ENCODE results near the gene TBC1D9B.

DNA sequence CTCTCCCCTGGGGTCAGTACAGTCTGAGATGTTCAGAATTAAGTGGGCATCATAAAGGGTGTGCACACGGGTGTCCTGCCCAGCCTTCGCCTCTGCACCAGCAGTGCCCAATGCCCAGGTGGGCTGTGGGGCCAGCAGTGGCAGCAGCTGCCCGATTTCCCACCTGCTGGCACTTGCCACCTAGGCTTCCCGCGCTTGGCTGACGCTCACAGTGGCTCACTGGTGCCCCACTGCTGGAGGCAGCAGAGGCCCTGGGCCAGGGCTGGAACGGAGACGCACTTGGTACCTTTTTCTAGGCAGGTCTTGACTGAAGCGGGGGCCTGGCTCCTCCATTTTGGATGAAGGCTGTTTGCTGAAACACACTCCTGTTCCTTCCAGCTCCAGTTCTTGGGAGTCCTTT lies 66.1 kb downstream of the TBC1D9B start:
- TF ChIP-seq DNMT3B (CRISPR knock-in tag; conservative IDR thresholded peaks at IDR 0.05) (no peak), SRF (IDR thresholded peaks at IDR 0.05; ENCODE audit: low read depth, low read length) (no peak), HOXA7 (CRISPR knock-in tag; IDR thresholded peaks at IDR 0.05) (no peak), REXO4 (CRISPR knock-in tag; IDR thresholded peaks at IDR 0.05; ENCODE audit: borderline replicate concordance) (no peak), SUZ12 (IDR thresholded peaks at IDR 0.05; ENCODE audit: low read depth, low read length) (no peak), XRCC5 (optimal IDR thresholded peaks at IDR 0.05; ENCODE audit: low read length) (no peak), U2AF1 (optimal IDR thresholded peaks at IDR 0.05; ENCODE audit: low read depth, low read length) (no peak), CREB3 (CRISPR knock-in tag; IDR thresholded peaks at IDR 0.05) (no peak), IKZF1 (IDR thresholded peaks at IDR 0.05) (no peak), ZNF737 (CRISPR knock-in tag; IDR thresholded peaks at IDR 0.05; ENCODE audit: borderline replicate concordance) (no peak)
- TF ChIP-seq, protein P1, sequence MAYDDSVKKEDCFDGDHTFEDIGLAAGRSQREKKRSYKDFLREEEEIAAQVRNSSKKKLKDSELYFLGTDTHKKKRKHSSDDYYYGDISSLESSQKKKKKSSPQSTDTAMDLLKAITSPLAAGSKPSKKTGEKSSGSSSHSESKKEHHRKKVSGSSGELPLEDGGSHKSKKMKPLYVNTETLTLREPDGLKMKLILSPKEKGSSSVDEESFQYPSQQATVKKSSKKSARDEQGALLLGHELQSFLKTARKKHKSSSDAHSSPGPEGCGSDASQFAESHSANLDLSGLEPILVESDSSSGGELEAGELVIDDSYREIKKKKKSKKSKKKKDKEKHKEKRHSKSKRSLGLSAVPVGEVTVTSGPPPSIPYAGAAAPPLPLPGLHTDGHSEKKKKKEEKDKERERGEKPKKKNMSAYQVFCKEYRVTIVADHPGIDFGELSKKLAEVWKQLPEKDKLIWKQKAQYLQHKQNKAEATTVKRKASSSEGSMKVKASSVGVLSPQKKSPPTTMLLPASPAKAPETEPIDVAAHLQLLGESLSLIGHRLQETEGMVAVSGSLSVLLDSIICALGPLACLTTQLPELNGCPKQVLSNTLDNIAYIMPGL (CRISPR knock-in tag; IDR thresholded peaks at IDR 0.05; ENCODE audit: borderline replicate concordance in 1 of 2, low read depth in 1 of 2): no peak

Data from HepG2 (cell line).